ENCODE measurements around the gene CLCN7. TPM values are rescaled to one million over a fixed set of nuclear protein-coding genes. Genes with fewer than 3 reads are reported as not detected.
A peak's percentile ranks its signal among the peaks of the same experiment; 100 is the strongest.

Gene CLCN7
- total RNA-seq, 1 donor, result 134 TPM

DNA sequence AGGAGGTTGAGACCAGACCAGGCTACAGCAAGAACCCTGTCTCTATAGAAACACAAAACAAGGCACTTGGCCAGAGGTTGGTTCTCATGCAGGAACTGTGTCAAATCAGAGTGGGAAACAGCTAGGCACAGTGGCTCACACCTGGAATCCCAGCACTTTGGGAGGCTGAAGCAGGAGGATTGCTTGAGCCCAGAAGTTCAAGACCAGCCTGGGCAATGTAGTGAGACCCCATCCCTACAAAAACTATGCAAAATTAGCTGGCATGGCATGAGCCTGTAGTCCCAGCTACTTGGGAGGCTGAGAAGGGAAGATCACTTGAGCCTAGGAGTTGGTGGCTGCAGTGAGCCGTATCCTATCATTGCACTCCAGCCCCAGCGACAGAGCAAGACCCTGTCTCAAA, 62.0 kb downstream of the CLCN7 start:
- no peak for DNase-seq (ENCODE audit: low read depth in 2 of 3, low spot score in 2 of 3)

GRCh38 chr16:1408171-1408837, 66.5 kb downstream of the CLCN7 start:
- DNase-seq (ENCODE audit: low read depth in 2 of 3, low spot score in 2 of 3), result peak; percentile 90 to 94 (median 92)

GRCh38 chr16:1407753-1408152, 67.1 kb downstream of the CLCN7 start:
- no peak for DNase-seq (ENCODE audit: low read depth in 2 of 3, low spot score in 2 of 3)

- no peak for DNase-seq (ENCODE audit: low read depth in 2 of 3, low spot score in 2 of 3)
Observed at GRCh38 chr16:1403733-1404132, 71.1 kb downstream of the CLCN7 start.

- DNase-seq (ENCODE audit: low read depth in 2 of 3, low spot score in 2 of 3), result no peak
Observed at GRCh38 chr16:1403036-1403435, 71.8 kb downstream of the CLCN7 start.

GRCh38 chr16:1401758-1402154, 73.1 kb downstream of the CLCN7 start:
- no peak for DNase-seq (ENCODE audit: low read depth in 2 of 3, low spot score in 2 of 3)

DNA sequence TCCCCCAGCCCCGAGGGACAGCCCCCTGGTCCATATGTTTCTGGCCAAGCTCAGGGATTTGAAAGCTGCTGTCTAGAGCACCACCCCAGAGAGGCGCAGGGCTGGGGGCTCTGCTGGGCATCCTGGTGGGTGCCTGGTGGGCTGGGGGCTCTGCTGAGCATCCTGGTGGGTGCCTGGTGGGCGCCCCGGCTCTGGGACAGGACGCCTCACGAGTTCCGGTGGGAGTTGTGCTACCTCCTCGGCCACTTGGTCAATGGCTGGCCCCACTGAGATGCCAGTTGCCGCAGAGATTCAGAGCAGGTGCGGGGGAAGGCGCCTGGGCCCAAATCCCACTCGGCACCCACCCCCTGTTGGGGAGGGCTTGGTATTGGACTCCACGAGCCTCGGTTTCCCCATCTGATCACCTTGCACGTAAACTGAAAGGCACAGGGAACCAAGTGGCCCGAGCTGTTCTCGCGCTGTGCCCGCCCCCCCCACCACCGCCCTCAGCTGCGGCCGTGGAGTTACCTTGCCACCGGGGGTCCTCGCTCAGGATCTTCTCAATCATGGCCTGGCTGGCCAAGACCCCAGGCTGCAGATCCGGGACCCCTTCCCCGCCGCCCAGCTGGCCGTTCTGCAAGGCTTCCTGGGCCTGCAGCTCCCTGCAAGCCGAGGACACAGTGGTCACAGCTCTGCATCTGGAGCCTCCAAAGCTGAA, 73.6 kb downstream of the CLCN7 start:
- DNase-seq (ENCODE audit: low read depth in 2 of 3, low spot score in 2 of 3), result no peak

- no peak for DNase-seq (ENCODE audit: low read depth in 2 of 3, low spot score in 2 of 3)
Observed at GRCh38 chr16:1398826-1399581, 75.8 kb downstream of the CLCN7 start.

DNA sequence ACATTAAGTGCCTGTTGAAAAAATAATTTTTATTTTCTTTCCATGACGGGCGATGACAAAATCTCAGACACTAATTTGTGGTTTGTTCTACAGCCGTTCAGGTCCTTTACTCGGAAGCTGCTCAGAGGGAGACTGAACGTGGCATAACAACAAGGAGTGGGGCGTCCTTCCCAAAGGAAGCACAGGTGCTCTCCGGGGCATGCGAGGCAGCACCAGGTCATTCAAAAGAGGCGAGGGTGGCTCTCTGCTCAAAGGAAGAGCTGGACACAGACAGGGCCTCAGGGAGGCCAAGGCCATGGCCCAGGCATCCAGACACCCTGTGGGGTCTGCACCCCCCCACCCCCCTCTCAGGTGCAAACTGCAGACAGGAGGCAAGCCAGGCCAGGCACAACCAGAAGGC, 76.5 kb downstream of the CLCN7 start:
- no peak for DNase-seq (ENCODE audit: low read depth in 2 of 3, low spot score in 2 of 3)

DNA sequence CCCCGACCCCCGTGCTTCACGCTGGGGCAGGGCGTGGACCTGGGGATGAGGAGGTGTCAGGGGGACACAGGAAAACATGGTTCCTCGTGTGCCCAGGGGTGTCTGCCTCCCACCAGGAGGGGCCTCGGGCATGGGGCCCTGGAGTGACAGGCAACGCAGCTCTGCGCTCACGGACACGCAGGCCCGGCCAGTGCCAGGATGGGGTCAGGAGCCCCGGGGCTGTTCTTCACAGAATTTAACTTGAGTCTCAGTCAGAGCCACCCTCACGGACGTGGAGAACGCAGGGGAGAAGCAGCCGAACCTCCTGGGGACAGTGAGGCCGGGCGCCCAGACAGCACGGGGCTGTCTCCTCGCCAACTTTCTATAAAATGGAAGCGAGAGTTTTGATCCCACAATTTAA, 77.0 kb downstream of the CLCN7 start:
- no peak for DNase-seq (ENCODE audit: low read depth in 2 of 3, low spot score in 2 of 3)

DNA sequence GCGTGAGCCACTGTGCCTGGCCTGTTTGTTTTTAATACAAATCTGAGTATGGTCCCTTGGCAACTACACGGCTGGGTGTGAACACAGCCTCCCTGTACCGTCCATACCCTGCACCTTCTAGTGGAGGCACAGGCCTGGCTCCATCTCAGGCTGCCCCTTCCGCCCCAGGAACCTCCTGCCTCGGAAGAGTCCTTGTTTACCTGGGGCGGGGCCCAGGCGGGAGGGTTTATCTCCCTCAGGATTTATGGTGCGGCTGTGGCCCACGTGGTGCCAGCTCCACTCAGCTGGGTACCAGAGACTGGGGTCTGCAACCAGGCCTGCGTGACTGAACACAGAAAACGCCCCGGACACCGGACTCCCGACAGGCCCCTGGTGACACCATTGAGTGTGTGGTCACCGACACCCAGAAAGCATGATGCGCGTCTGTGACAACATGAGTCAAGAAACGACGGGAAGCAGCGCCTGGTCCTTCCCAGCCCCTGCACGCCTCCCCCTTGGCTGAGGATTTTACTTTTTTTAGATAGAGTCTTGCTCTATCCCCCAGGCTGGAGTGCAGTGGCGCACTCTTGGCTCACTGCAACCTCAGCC, 79.3 kb downstream of the CLCN7 start:
- no peak for DNase-seq (ENCODE audit: low read depth in 2 of 3, low spot score in 2 of 3)

Other genes starting within 250 kb of the CLCN7 start
- not detected for gene TPSG1, start 249.8 kb downstream of the CLCN7 start, total RNA-seq
- 8.9 TPM for gene TPSB2, start 244.8 kb downstream of the CLCN7 start, total RNA-seq
- gene TPSAB1, start 234.3 kb downstream of the CLCN7 start, total RNA-seq, result 72.2 TPM
- gene TPSD1, start 219.0 kb downstream of the CLCN7 start, total RNA-seq, result 0.54 TPM
- 67.6 TPM for gene UBE2I, start 165.4 kb downstream of the CLCN7 start, total RNA-seq
- gene BAIAP3, start 141.4 kb downstream of the CLCN7 start, total RNA-seq, result 27.7 TPM
- 48.2 TPM for gene TSR3, start 123.2 kb downstream of the CLCN7 start, total RNA-seq
- 56.0 TPM for gene GNPTG, start 123.1 kb downstream of the CLCN7 start, total RNA-seq
- gene UNKL, start 60.3 kb downstream of the CLCN7 start, total RNA-seq, result 45.5 TPM
- gene UQCC4, start 54.3 kb downstream of the CLCN7 start, total RNA-seq, result 18.0 TPM
- gene PERCC1, start 44.0 kb downstream of the CLCN7 start, total RNA-seq, result 5.1 TPM
- gene CCDC154, start 30.5 kb downstream of the CLCN7 start, total RNA-seq, result 0.54 TPM
- gene PTX4, start 13.9 kb upstream of the CLCN7 start, total RNA-seq, result 0.27 TPM
- gene TELO2, start 18.3 kb upstream of the CLCN7 start, total RNA-seq, result 33.7 TPM
- 14.8 TPM for gene TMEM204, start 58.6 kb upstream of the CLCN7 start, total RNA-seq
- gene IFT140, start 137.0 kb upstream of the CLCN7 start, total RNA-seq, result 46.0 TPM
- gene CRAMP1, start 137.3 kb upstream of the CLCN7 start, total RNA-seq, result 29.1 TPM
- gene JPT2, start 203.3 kb upstream of the CLCN7 start, total RNA-seq, result 21.0 TPM
- gene MAPK8IP3, start 231.2 kb upstream of the CLCN7 start, total RNA-seq, result 179 TPM